Right forelimb (tissue), 1 donor: ENCODE measurements around the gene CDSN.
"Not testable (repeated sequence)": the region's sequence is repeated elsewhere in the genome, so short reads cannot be mapped to it uniquely, and the experiment has no call there.

Source experiments
- DNase-seq: peaks from one replicate; pipeline ENCODE4 v3.0.0-alpha.2; 2018

The CDSN gene

GRCh38 chr6:31120151-31120915, at the start of gene CDSN:
TSS of gene CDSN (minus strand) at chr6:31120446. CDS start at chr6:31120419, 27 bp downstream.
- DNase-seq, result no peak

- no peak for DNase-seq
These were observed 49.0 kb upstream of the CDSN start for GRCh38 chr6:31169123-31169857.

- no peak for DNase-seq
These were observed 48.4 kb upstream of the CDSN start for GRCh38 chr6:31168606-31169005.

- no peak for DNase-seq
These were observed 45.7 kb upstream of the CDSN start for GRCh38 chr6:31165986-31166385.

DNA sequence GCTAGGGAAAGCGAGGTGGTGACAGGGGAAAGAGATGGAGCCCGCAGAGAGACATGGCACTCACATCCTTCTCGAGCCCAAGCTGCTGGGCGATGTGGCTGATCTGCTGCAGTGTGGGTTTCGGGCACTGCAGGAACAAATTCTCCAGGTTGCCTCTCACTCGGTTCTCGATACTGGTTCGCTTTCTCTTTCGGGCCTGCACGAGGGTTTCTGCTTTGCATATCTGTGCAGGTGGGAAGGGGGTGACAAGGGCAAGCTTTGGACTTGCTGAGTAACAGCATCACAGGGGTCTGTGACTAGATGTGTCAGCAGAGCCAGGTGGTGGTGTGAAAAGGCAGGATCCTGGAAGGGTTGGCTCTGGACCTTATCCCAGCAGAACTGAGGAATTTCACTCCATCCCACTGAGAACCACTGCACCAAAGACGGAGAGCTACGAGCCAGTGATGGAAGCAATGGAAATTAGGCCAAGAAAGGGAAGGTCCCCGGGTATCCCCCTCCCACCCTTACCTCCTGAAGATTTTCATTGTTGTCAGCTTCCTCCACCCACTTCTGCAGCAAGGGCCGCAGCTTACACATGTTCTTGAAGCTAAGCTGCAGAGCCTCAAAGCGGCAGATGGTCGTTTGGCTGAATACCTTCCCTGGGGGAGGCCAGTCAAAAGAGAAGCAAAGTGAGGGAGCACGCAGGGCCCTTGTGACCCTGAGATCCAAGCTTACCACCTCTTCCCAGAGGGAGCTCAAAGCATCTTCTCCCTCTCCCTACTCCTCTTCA, 45.0 kb upstream of the CDSN start:
- not testable (repeated sequence) for DNase-seq

DNA sequence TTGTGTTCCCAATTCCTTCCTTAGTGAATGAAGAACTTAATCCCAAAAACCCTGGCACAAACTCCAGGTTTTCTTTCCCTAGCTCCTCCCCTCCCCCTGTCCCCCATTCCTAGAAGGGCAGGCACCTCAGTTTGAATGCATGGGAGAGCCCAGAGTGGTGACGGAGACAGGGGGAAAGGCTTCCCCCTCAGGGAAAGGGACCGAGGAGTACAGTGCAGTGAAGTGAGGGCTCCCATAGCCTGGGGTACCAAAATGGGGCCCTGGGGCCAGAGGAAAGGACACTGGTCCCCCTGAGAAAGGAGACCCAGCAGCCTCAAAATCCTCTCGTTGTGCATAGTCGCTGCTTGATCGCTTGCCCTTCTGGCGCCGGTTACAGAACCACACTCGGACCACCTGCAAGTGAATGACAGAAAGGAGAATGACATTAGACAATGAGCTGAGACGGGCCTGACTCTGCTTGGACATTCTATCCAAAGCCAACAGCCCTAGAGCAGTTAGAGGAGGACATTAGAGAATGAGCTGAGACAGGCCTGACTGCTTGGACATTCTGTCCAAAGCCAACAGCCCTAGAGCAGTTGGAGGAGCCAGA, 44.3 kb upstream of the CDSN start:
- not testable (repeated sequence) for DNase-seq

- no peak for DNase-seq
These were observed 43.7 kb upstream of the CDSN start for GRCh38 chr6:31163922-31164321.

DNA sequence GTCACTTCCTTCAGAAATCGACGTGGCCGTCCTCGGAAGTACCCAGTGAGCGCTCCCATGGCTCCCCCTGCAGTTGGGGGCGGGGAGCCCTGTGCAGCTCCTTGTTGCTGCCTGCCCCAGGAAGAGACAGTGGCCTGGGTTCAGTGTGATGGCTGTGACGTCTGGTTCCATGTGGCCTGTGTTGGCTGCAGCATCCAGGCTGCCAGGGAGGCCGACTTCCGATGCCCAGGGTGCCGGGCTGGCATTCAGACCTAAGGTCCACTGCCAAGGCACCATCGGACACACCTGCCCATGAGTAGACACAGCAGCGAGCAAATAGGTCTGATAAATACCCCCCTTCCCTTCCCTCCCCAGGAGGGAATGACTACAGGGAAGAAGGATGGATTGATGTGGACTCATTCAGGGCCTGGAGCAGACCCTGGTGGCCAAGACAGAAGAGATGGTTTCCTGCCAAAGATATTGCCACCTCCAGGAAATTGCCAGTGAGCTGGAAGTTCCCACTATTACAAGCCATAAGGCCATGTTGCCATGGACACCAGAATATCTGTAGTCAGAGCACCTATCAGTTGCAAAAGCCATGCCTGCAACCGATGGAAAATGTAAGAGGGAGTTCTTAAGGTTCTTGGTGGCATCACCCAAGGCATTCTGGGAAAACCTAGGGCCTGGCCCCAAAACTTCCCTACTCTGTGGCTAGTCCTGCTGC, 42.4 kb upstream of the CDSN start:
- no peak for DNase-seq

GRCh38 chr6:31161216-31162126, 41.2 kb upstream of the CDSN start:
- DNase-seq, result no peak

DNA sequence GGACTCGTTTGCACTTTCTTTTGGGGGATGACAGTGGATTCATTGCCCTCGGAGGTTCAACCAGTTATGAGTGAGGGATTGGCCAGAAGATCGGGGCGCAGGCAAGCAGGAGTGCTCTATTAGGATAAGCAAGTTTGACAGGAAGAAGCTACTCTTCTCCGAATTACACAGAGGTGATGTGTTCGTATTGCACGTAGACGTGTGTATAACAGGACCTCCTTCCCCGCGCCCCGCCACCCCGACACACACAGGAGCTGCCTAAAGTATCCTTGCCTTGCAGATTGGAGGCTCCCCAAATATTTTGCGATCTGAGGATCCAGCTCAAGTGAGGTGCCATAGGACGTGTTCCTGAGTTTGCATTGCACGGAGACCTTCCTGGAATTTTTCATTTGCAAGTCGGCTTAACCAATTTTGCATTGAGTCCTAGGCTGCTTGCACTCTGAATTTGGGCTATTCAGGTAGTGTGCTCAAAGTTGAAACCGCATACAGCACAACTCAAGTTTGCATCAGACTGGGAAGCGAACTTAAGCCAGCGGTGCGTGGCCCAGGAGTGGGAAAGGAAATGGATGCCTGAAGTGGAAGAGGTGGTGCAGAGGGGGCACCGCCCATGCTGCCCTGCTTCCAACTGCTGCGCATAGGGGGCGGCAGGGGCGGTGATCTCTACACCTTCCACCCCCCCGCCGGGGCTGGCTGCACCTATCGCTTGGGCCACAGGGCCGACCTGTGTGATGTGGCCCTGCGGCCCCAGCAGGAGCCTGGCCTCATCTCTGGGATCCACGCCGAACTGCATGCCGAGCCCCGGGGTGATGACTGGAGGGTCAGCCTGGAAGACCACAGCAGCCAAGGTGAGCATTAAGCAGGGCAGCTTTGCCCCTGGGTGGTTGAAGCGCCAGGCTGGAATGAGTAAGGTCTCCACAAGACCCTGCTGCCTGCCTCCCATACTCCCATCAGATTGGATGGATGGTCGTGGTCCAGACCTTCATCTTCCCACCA, 38.9 kb upstream of the CDSN start:
- no peak for DNase-seq

GRCh38 chr6:31158140-31158862, 38.1 kb upstream of the CDSN start, which contains the start of gene TCF19:
TSS of gene TCF19 (plus strand) at chr6:31158589. CDS start at chr6:31159470, 881 bp downstream.
- peak; percentile 99 for DNase-seq

- DNase-seq, result no peak
These were observed 37.4 kb upstream of the CDSN start, which contains the start of gene CCHCR1 for GRCh38 chr6:31157513-31158139. TSS of gene CCHCR1 (minus strand) at chr6:31157802. CDS start at chr6:31157600, 202 bp downstream.

- DNase-seq, result no peak
These were observed 36.4 kb upstream of the CDSN start for GRCh38 chr6:31156641-31157040.

- DNase-seq, result no peak
These were observed 34.2 kb upstream of the CDSN start for GRCh38 chr6:31154436-31154835.

DNA sequence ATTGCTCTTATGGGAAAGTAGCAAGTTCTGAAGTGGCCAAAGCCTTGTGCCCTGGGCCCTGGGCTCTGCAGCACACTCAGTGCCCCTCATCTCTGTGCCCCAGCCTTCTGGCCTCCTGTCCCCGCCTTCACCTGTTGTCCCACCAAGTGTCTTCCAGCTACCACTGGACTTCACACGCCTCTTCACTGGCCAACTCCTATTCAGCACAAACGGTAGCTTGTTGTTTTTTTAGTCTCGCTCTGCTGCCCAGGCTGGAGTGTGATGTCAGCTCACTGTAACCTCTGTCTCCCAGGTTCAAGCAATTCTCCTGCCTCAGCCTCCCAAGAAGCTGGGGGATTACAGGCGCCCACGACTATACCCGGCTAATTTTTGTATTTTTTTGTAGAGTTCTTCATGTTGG, 32.5 kb upstream of the CDSN start:
- no peak for DNase-seq

GRCh38 chr6:31149827-31150447, 29.7 kb upstream of the CDSN start:
- DNase-seq, result no peak

GRCh38 chr6:31145386-31145785, 25.1 kb upstream of the CDSN start:
- no peak for DNase-seq

- DNase-seq, result no peak
These were observed 24.7 kb upstream of the CDSN start for GRCh38 chr6:31144970-31145340.
